ENCODE results near the gene TBC1D2.
"Not testable (repeated sequence)": the region's sequence is repeated elsewhere in the genome, so short reads cannot be mapped to it uniquely, and the experiment has no call there.

TBC1D2 gene

GRCh38 chr9:98255578-98256296 is at the start of gene TBC1D2:
TSS of gene TBC1D2 (minus strand) at chr9:98255649. CDS start at chr9:98255541, 108 bp downstream.
- peak; percentile 93 for DNase-seq (ENCODE audit: low read depth)

- no peak for DNase-seq (ENCODE audit: low read depth)
Observed at GRCh38 chr9:98304381-98304780, 48.9 kb upstream of the TBC1D2 start.

GRCh38 chr9:98303633-98304125 is 48.2 kb upstream of the TBC1D2 start:
- no peak for DNase-seq (ENCODE audit: low read depth)

GRCh38 chr9:98302938-98303632 is 47.6 kb upstream of the TBC1D2 start:
- no peak for DNase-seq (ENCODE audit: low read depth)

GRCh38 chr9:98302150-98302549 is 46.7 kb upstream of the TBC1D2 start:
- no peak for DNase-seq (ENCODE audit: low read depth)

- no peak for DNase-seq (ENCODE audit: low read depth)
Observed at GRCh38 chr9:98300611-98301010, 45.2 kb upstream of the TBC1D2 start.

- DNase-seq (ENCODE audit: low read depth) = no peak
Observed at GRCh38 chr9:98298476-98298875, 43.0 kb upstream of the TBC1D2 start.

- DNase-seq (ENCODE audit: low read depth) = no peak
Observed at GRCh38 chr9:98295824-98296223, 40.4 kb upstream of the TBC1D2 start.

GRCh38 chr9:98291820-98292219 is 36.4 kb upstream of the TBC1D2 start:
- DNase-seq (ENCODE audit: low read depth) = no peak

GRCh38 chr9:98290411-98290810 is 35.0 kb upstream of the TBC1D2 start:
- no peak for DNase-seq (ENCODE audit: low read depth)

- DNase-seq (ENCODE audit: low read depth) = no peak
Observed at GRCh38 chr9:98289614-98290201, 34.3 kb upstream of the TBC1D2 start.

GRCh38 chr9:98288881-98289280 is 33.4 kb upstream of the TBC1D2 start:
- DNase-seq (ENCODE audit: low read depth) = no peak

GRCh38 chr9:98287384-98287783 is 31.9 kb upstream of the TBC1D2 start:
- no peak for DNase-seq (ENCODE audit: low read depth)

- DNase-seq (ENCODE audit: low read depth) = no peak
Observed at GRCh38 chr9:98285446-98285845, 30.0 kb upstream of the TBC1D2 start.

GRCh38 chr9:98284754-98285153 is 29.3 kb upstream of the TBC1D2 start:
- DNase-seq (ENCODE audit: low read depth) = no peak

- DNase-seq (ENCODE audit: low read depth) = not testable (repeated sequence)
Observed at GRCh38 chr9:98283143-98283542, 27.7 kb upstream of the TBC1D2 start.

- DNase-seq (ENCODE audit: low read depth) = no peak
Observed at GRCh38 chr9:98281281-98281680, 25.8 kb upstream of the TBC1D2 start.

GRCh38 chr9:98280574-98280973 is 25.1 kb upstream of the TBC1D2 start:
- no peak for DNase-seq (ENCODE audit: low read depth)

GRCh38 chr9:98280162-98280561 is 24.7 kb upstream of the TBC1D2 start:
- DNase-seq (ENCODE audit: low read depth) = no peak

- no peak for DNase-seq (ENCODE audit: low read depth)
Observed at GRCh38 chr9:98276907-98277469, 21.5 kb upstream of the TBC1D2 start.

- no peak for DNase-seq (ENCODE audit: low read depth)
Observed at GRCh38 chr9:98275159-98275558, 19.7 kb upstream of the TBC1D2 start.

- no peak for DNase-seq (ENCODE audit: low read depth)
Observed at GRCh38 chr9:98272083-98272482, 16.6 kb upstream of the TBC1D2 start.

GRCh38 chr9:98271479-98271878 is 16.0 kb upstream of the TBC1D2 start:
- no peak for DNase-seq (ENCODE audit: low read depth)

Data from HS-5 (cell line).